GM23338 (cell line): ENCODE measurements around the gene TSC22D1. TPM values are rescaled to one million over a fixed set of nuclear protein-coding genes. Genes with fewer than 3 reads are reported as not detected.

Experiments
- ATAC-seq: fragments of 200-7000 bp; cut with Tn5 transposase; 3 replicates; pipeline ENCODE4 v1.9.1; 2020
- DNase-seq: peaks from one replicate; pipeline ENCODE4 v3.0.0-alpha.2; 2015; ENCODE audit warnings: low spot score
- H2AFZ ChIP-seq: fragments of 200-600 bp; sonication (generic); 2 replicates; pipeline ENCODE4 v1.8.0; 2016; ENCODE audit warnings: antibody characterized with exemption, mild to moderate bottlenecking, moderate library complexity
- H3F3A ChIP-seq: fragments of 200-600 bp; sonication (generic); replicated peaks from 2 replicates; pipeline ENCODE4 v1.8.0; 2017; ENCODE audit warnings: antibody characterized with exemption, mixed run types, low read depth
- H3K27ac ChIP-seq: fragments of 200-600 bp; sonication (generic); 2 replicates; pipeline ENCODE4 v1.6.1; 2016; ENCODE audit warnings: low read depth
- H3K27me3 ChIP-seq: fragments of 200-600 bp; sonication (generic); 2 replicates; pipeline ENCODE4 v1.8.0; 2016; ENCODE audit warnings: mild to moderate bottlenecking, mixed run types, moderate library complexity; ENCODE audit not compliant: insufficient read depth
- H3K36me3 ChIP-seq: fragments of 200-600 bp; sonication (generic); 2 replicates; pipeline ENCODE4 v1.8.0; 2016; ENCODE audit warnings: mild to moderate bottlenecking; ENCODE audit not compliant: insufficient read depth
- H3K4me1 ChIP-seq: fragments of 200-600 bp; sonication (generic); 2 replicates; pipeline ENCODE4 v1.8.0; 2016; ENCODE audit warnings: mild to moderate bottlenecking, moderate library complexity; ENCODE audit not compliant: insufficient read depth
- H3K4me2 ChIP-seq: fragments of 200-600 bp; sonication (generic); 2 replicates; pipeline ENCODE4 v1.7.1; 2017; ENCODE audit warnings: mixed run types
- H3K4me3 ChIP-seq: fragments of 200-600 bp; sonication (generic); 2 replicates; pipeline ENCODE4 v1.6.1; 2016; ENCODE audit warnings: mixed run types
- H3K79me2 ChIP-seq: fragments of 200-600 bp; sonication (generic); replicated peaks from 2 replicates; pipeline ENCODE4 v1.8.0; 2017; ENCODE audit warnings: mild to moderate bottlenecking; ENCODE audit not compliant: insufficient read depth
- H3K9me2 ChIP-seq: fragments of 200-600 bp; sonication (generic); 2 replicates; pipeline ENCODE4 v1.8.0; 2017; ENCODE audit not compliant: insufficient read depth
- H4K20me1 ChIP-seq: fragments of 200-600 bp; sonication (generic); replicated peaks from 2 replicates; pipeline ENCODE4 v1.8.0; 2017; ENCODE audit warnings: mild to moderate bottlenecking; ENCODE audit not compliant: insufficient read depth
- H3K27ac Mint-ChIP-seq: 2 replicates; pipeline ENCODE4 v1.8.0; 2020; ENCODE audit warnings: inconsistent platforms, mild to moderate bottlenecking, moderate library complexity, mixed read lengths
- H3K27me3 Mint-ChIP-seq: 3 replicates; pipeline ENCODE4 v1.8.0; 2022; ENCODE audit warnings: low read depth, mild to moderate bottlenecking, moderate library complexity, mixed read lengths, inconsistent platforms; ENCODE audit not compliant: insufficient read depth, poor library complexity
- H3K36me3 Mint-ChIP-seq: 3 replicates; pipeline ENCODE4 v1.8.0; 2021; ENCODE audit warnings: low read depth, mild to moderate bottlenecking, inconsistent platforms, moderate library complexity, mixed read lengths
- H3K4me1 Mint-ChIP-seq: 3 replicates; pipeline ENCODE4 v1.8.0; 2020; ENCODE audit warnings: mild to moderate bottlenecking, inconsistent platforms, mixed read lengths
- H3K4me3 Mint-ChIP-seq: 3 replicates; pipeline ENCODE4 v1.8.0; 2021; ENCODE audit warnings: moderate library complexity, mild to moderate bottlenecking, inconsistent platforms, mixed read lengths
- H3K9me3 Mint-ChIP-seq: 3 replicates; pipeline ENCODE4 v1.8.0; 2020; ENCODE audit warnings: moderate library complexity, mild to moderate bottlenecking, inconsistent platforms, mixed read lengths
- CREB1 ChIP-seq: fragments of 250-450 bp; sonication (Bioruptor Pico); IDR thresholded peaks from 2 replicates; pipeline ENCODE4 v1.5.0; 2020; ENCODE audit warnings: low read depth, mild to moderate bottlenecking, moderate library complexity
- EZH2 ChIP-seq: fragments of 200-600 bp; sonication (generic); IDR thresholded peaks from one replicate; pipeline ENCODE4 v1.8.0; 2017; ENCODE audit warnings: antibody characterized with exemption, mild to moderate bottlenecking, low read depth; ENCODE audit not compliant: unreplicated experiment
- EZH2phosphoT487 ChIP-seq: fragments of 200-600 bp; sonication (generic); IDR thresholded peaks from one replicate; pipeline ENCODE4 v1.8.1; 2018; ENCODE audit warnings: antibody characterized with exemption; ENCODE audit not compliant: unreplicated experiment
- JUNB ChIP-seq: IDR thresholded peaks from one replicate; pipeline ENCODE4 v1.6.1; 2016; ENCODE audit warnings: antibody characterized with exemption; ENCODE audit not compliant: unreplicated experiment
- STAT1 ChIP-seq: IDR thresholded peaks from one replicate; pipeline ENCODE4 v1.6.1; 2016; ENCODE audit warnings: antibody characterized with exemption; ENCODE audit not compliant: unreplicated experiment
- ZNF114 ChIP-seq: fragments of 250-450 bp; sonication (Bioruptor Pico); IDR thresholded peaks from 2 replicates; pipeline ENCODE4 v1.5.0; 2020; ENCODE audit warnings: mild to moderate bottlenecking, moderate library complexity
- ZNF331 ChIP-seq: fragments of 250-450 bp; sonication (Bioruptor Pico); IDR thresholded peaks from 2 replicates; pipeline ENCODE4 v1.5.0; 2020; ENCODE audit warnings: low read depth, mild to moderate bottlenecking, moderate library complexity
- polyA plus RNA-seq: library from polyadenylated mRNA; unstranded; fragments of >200 nt; fragmentation: Nextera tagmentation; extraction: Ambion mirVana; gene quantifications from 2 replicates; pipeline ENCODE4 v1.2.1, GENCODE V29; 2016
- total RNA-seq: library from RNA; depleted of rRNA; stranded (reverse); fragments of >200 nt; shearing (Covaris generic); gene quantifications from 2 replicates; pipeline ENCODE4 v1.2.3, GENCODE V29; 2014
- TF ChIP-seq, protein P1 (sequence below): IDR thresholded peaks from one replicate; pipeline ENCODE4 v1.6.1; 2018; ENCODE audit warnings: antibody characterized with exemption; ENCODE audit not compliant: unreplicated experiment
- TF ChIP-seq, protein P2 (sequence below): IDR thresholded peaks from 2 replicates; pipeline ENCODE4 v1.6.1; 2016; ENCODE audit warnings: antibody characterized with exemption

The TSC22D1 gene
- total and polyA plus RNA-seq, 2 experiments from 2014 or later: 58.5 to 114 TPM

- Histone ChIP-seq H3K4me3 (peak overlapping the region; percentile 71), H3K79me2 (peaks cover 46% of the 10 kb centered on the region), H2AFZ (no peak overlapping the region), H3K36me3 (no peaks in the 10 kb centered on the region), H3F3A (peaks cover 4% of the 10 kb centered on the region; the same call in 1 of the 2 replicates), H3K27me3 (no peaks in the 10 kb centered on the region), H3K4me2 (peak overlapping the region; percentile 75), H3K9me2 (no peaks in the 10 kb centered on the region), H4K20me1 (peaks cover 11% of the 10 kb centered on the region; the same call in 1 of the 2 replicates), H3K4me1 (peaks cover 21% of the 10 kb centered on the region), H3K27ac (peak overlapping the region; percentile 95)
- peak overlapping the region; percentile 91 for H3K27ac Mint-ChIP-seq
- DNase-seq: peak; percentile 37
- H3K4me3 Mint-ChIP-seq: peak overlapping the region; percentile 95
- no peaks in the 10 kb centered on the region for H3K9me3 Mint-ChIP-seq
- peak; percentile 1 for ATAC-seq
- H3K27me3 Mint-ChIP-seq: peaks cover 14% of the 10 kb centered on the region
- peaks cover 40% of the 10 kb centered on the region for H3K36me3 Mint-ChIP-seq
- TF ChIP-seq, protein P1, sequence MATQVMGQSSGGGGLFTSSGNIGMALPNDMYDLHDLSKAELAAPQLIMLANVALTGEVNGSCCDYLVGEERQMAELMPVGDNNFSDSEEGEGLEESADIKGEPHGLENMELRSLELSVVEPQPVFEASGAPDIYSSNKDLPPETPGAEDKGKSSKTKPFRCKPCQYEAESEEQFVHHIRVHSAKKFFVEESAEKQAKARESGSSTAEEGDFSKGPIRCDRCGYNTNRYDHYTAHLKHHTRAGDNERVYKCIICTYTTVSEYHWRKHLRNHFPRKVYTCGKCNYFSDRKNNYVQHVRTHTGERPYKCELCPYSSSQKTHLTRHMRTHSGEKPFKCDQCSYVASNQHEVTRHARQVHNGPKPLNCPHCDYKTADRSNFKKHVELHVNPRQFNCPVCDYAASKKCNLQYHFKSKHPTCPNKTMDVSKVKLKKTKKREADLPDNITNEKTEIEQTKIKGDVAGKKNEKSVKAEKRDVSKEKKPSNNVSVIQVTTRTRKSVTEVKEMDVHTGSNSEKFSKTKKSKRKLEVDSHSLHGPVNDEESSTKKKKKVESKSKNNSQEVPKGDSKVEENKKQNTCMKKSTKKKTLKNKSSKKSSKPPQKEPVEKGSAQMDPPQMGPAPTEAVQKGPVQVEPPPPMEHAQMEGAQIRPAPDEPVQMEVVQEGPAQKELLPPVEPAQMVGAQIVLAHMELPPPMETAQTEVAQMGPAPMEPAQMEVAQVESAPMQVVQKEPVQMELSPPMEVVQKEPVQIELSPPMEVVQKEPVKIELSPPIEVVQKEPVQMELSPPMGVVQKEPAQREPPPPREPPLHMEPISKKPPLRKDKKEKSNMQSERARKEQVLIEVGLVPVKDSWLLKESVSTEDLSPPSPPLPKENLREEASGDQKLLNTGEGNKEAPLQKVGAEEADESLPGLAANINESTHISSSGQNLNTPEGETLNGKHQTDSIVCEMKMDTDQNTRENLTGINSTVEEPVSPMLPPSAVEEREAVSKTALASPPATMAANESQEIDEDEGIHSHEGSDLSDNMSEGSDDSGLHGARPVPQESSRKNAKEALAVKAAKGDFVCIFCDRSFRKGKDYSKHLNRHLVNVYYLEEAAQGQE: no peak
- TF ChIP-seq ZNF331 (CRISPR knock-in tag): no peak
- TF ChIP-seq CREB1 (CRISPR knock-in tag): no peak
- no peak for TF ChIP-seq ZNF114 (CRISPR knock-in tag)
- peaks cover 53% of the 10 kb centered on the region for H3K4me1 Mint-ChIP-seq
Observed at GRCh38 chr13:44576351-44577235, 463 bp upstream of the TSC22D1 start.

GRCh38 chr13:44575035-44575434, 1.1 kb downstream of the TSC22D1 start:
- Histone ChIP-seq H3K4me1 (peaks cover 35% of the 10 kb centered on the region), H3K27ac (no peak overlapping the region)
- TF ChIP-seq EZH2 (no peak), ZNF114 (CRISPR knock-in tag) (no peak), CREB1 (CRISPR knock-in tag) (no peak), STAT1 (no peak), JUNB (no peak), EZH2phosphoT487 (no peak), ZNF331 (CRISPR knock-in tag) (no peak)
- TF ChIP-seq, protein P1: no peak
- TF ChIP-seq, protein P2, sequence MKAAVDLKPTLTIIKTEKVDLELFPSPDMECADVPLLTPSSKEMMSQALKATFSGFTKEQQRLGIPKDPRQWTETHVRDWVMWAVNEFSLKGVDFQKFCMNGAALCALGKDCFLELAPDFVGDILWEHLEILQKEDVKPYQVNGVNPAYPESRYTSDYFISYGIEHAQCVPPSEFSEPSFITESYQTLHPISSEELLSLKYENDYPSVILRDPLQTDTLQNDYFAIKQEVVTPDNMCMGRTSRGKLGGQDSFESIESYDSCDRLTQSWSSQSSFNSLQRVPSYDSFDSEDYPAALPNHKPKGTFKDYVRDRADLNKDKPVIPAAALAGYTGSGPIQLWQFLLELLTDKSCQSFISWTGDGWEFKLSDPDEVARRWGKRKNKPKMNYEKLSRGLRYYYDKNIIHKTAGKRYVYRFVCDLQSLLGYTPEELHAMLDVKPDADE: no peak

More at GRCh38 chr13:44575035-44575434, 1.1 kb downstream of the TSC22D1 start:
- H3K36me3 ChIP-seq: no peaks in the 10 kb centered on the region
- H3K27me3 Mint-ChIP-seq: peaks cover 11% of the 10 kb centered on the region
- H4K20me1 ChIP-seq: peaks cover 11% of the 10 kb centered on the region; the same call in 1 of the 2 replicates
- no peak for ATAC-seq
- H3K4me1 Mint-ChIP-seq: peaks cover 51% of the 10 kb centered on the region
- H3K4me3 Mint-ChIP-seq: peak overlapping the region; percentile 95
- no peak overlapping the region for H2AFZ ChIP-seq
- H3K4me2 ChIP-seq: peak overlapping the region; percentile 75
- no peak overlapping the region for H3K27ac Mint-ChIP-seq
- H3K9me3 Mint-ChIP-seq: no peaks in the 10 kb centered on the region
- no peaks in the 10 kb centered on the region for H3K9me2 ChIP-seq
- no peak for DNase-seq
- peaks cover 62% of the 10 kb centered on the region for H3K79me2 ChIP-seq
- no peaks in the 10 kb centered on the region for H3K27me3 ChIP-seq
- H3K4me3 ChIP-seq: peak overlapping the region; percentile 71
- peaks cover 40% of the 10 kb centered on the region for H3K36me3 Mint-ChIP-seq
- peaks cover 4% of the 10 kb centered on the region; the same call in 1 of the 2 replicates for H3F3A ChIP-seq
